ENCODE data around the gene BRF1. TPM values are rescaled to one million over a fixed set of nuclear protein-coding genes. Genes with fewer than 3 reads are reported as not detected.

Gene BRF1
- total RNA-seq, 1 experiment from 2014 or later = 41.2 TPM

DNA sequence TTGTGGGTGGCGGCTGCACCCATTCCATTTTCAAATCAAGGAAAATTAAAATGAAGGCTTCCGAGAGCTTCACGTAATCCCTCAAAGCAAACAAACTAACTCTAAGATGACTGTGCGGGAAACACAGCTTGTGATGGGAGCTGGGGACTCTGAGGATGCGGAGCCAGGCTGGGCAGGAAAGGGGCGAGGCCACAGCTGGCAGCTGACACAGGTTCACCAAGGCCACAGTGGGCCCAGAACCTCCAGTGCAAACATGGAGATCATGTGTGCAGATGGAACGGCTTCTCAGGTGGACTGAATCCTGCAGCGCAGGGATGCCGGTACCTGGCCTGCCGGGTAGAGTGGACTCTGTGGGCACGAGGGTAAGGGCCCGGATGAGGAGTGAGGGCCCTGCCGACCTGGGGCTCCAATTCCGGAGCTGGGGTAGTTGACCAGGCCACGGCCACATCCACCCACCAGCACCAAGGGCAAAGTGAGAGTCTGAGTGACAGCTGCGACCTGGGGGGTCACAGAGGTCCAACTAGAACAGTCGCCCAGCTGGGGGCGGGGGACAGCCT is 71.6 kb downstream of the BRF1 start:
- ATAC-seq = no peak
- CTCF ChIA-PET = no interaction called here
- H3K4me2 ChIP-seq (ENCODE audit: low read length) = no peak overlapping the region
- 0 out of 4 replicates have a peak, but pooled peaks cover 0 to 2% of the 10 kb centered on the region in 2 experiments for H3K36me3 ChIP-seq (ENCODE audit: control insufficient read depth in 1 of 2, insufficient read depth in 2 of 2, low read length in 2 of 2)
- no peaks in the 10 kb centered on the region for H3K27me3 ChIP-seq (ENCODE audit: insufficient read depth, low read length)
- POLR2A ChIA-PET = no interaction called here
- H3K9me3 ChIP-seq (ENCODE audit: control insufficient read depth in 1 of 2, insufficient read depth in 1 of 2, low read depth in 1 of 2, low read length in 2 of 2) = no peaks in the 10 kb centered on the region
- no TSS peak for BruUV-seq (replicated peaks)
- RAD21 ChIA-PET (ENCODE audit: low non-redundant PET in 1 of 2, low total read pairs in 2 of 2, uncharacterized antibody in 2 of 2, unreplicated experiment in 2 of 2) = no interaction called here
- intact Hi-C loops (cut with micrococcal nuclease) = no loop called here
- H3K9me2 ChIP-seq (ENCODE audit: insufficient read depth) = no peaks in the 10 kb centered on the region
- no peak overlapping the region for H3K4me3 ChIP-seq (replicated peaks in 1 of 2; ENCODE audit: low read depth in 1 of 2, low read length in 2 of 2)
- H3K79me2 ChIP-seq (ENCODE audit: insufficient read depth, low read length) = peaks cover 4% of the 10 kb centered on the region
- H3K9ac ChIP-seq (ENCODE audit: low read length) = no peak overlapping the region
- H3K4me1 ChIP-seq (ENCODE audit: control insufficient read depth in 1 of 2, insufficient read depth in 2 of 2, low read length in 2 of 2) = no peaks in the 10 kb centered on the region
- no peaks in the 10 kb centered on the region for H4K20me1 ChIP-seq (ENCODE audit: insufficient read depth)
- no peak for DNase-seq (ENCODE audit: low read depth, low spot score)
- no peak overlapping the region for H3K27ac ChIP-seq (ENCODE audit: low read depth, low read length)
- TF ChIP-seq, protein P1, sequence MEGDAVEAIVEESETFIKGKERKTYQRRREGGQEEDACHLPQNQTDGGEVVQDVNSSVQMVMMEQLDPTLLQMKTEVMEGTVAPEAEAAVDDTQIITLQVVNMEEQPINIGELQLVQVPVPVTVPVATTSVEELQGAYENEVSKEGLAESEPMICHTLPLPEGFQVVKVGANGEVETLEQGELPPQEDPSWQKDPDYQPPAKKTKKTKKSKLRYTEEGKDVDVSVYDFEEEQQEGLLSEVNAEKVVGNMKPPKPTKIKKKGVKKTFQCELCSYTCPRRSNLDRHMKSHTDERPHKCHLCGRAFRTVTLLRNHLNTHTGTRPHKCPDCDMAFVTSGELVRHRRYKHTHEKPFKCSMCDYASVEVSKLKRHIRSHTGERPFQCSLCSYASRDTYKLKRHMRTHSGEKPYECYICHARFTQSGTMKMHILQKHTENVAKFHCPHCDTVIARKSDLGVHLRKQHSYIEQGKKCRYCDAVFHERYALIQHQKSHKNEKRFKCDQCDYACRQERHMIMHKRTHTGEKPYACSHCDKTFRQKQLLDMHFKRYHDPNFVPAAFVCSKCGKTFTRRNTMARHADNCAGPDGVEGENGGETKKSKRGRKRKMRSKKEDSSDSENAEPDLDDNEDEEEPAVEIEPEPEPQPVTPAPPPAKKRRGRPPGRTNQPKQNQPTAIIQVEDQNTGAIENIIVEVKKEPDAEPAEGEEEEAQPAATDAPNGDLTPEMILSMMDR (IDR thresholded peaks at IDR 0.05 in 2 of 3, conservative IDR thresholded peaks at IDR 0.05 in 1 of 3; ENCODE audit: borderline replicate concordance in 1 of 3, insufficient read depth in 1 of 3, low read depth in 2 of 3, low read length in 2 of 3) = no peak
- TF ChIP-seq ELF1 (IDR thresholded peaks at IDR 0.05; ENCODE audit: borderline replicate concordance, low read depth) (no peak), ZNF274 (IDR thresholded peaks at IDR 0.05; ENCODE audit: low read depth, low read length) (no peak), SP1 (IDR thresholded peaks at IDR 0.05; ENCODE audit: low read depth) (no peak), POLR2AphosphoS5 (IDR thresholded peaks at IDR 0.05; ENCODE audit: low read depth, low read length) (no peak), EZH2 (IDR thresholded peaks at IDR 0.05) (no peak), TCF7L2 (IDR thresholded peaks at IDR 0.05; ENCODE audit: borderline replicate concordance, extremely low read depth, insufficient read depth, insufficient read length) (no peak), ZFX (IDR thresholded peaks at IDR 0.05) (no peak), SRF (IDR thresholded peaks at IDR 0.05; ENCODE audit: low read depth) (no peak), YY1 (IDR thresholded peaks at IDR 0.05; ENCODE audit: extremely low read depth, insufficient replicate concordance, low read depth, low read length) (no peak), JUND (IDR thresholded peaks at IDR 0.05) (no peak), EGR1 (IDR thresholded peaks at IDR 0.05; ENCODE audit: low read depth) (no peak), SIN3A (IDR thresholded peaks at IDR 0.05; ENCODE audit: low read depth) (no peak), EZH2phosphoT487 (IDR thresholded peaks at IDR 0.05; ENCODE audit: borderline replicate concordance) (no peak)
- TF ChIP-seq, protein P2, sequence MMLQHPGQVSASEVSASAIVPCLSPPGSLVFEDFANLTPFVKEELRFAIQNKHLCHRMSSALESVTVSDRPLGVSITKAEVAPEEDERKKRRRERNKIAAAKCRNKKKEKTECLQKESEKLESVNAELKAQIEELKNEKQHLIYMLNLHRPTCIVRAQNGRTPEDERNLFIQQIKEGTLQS (IDR thresholded peaks at IDR 0.05) = no peak
- TF ChIP-seq, protein P3, sequence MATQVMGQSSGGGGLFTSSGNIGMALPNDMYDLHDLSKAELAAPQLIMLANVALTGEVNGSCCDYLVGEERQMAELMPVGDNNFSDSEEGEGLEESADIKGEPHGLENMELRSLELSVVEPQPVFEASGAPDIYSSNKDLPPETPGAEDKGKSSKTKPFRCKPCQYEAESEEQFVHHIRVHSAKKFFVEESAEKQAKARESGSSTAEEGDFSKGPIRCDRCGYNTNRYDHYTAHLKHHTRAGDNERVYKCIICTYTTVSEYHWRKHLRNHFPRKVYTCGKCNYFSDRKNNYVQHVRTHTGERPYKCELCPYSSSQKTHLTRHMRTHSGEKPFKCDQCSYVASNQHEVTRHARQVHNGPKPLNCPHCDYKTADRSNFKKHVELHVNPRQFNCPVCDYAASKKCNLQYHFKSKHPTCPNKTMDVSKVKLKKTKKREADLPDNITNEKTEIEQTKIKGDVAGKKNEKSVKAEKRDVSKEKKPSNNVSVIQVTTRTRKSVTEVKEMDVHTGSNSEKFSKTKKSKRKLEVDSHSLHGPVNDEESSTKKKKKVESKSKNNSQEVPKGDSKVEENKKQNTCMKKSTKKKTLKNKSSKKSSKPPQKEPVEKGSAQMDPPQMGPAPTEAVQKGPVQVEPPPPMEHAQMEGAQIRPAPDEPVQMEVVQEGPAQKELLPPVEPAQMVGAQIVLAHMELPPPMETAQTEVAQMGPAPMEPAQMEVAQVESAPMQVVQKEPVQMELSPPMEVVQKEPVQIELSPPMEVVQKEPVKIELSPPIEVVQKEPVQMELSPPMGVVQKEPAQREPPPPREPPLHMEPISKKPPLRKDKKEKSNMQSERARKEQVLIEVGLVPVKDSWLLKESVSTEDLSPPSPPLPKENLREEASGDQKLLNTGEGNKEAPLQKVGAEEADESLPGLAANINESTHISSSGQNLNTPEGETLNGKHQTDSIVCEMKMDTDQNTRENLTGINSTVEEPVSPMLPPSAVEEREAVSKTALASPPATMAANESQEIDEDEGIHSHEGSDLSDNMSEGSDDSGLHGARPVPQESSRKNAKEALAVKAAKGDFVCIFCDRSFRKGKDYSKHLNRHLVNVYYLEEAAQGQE (IDR thresholded peaks at IDR 0.05; ENCODE audit: low read depth) = no peak
- H2AFZ ChIP-seq (ENCODE audit: low read depth, low read length, poor library complexity, severe bottlenecking) = no peak overlapping the region

All from HCT116 (cell line).